IMR-90 (cell line): ENCODE measurements around the gene GNG12. TPM values are rescaled to one million over a fixed set of nuclear protein-coding genes. Genes with fewer than 3 reads are reported as not detected.

ENCODE experiments used
- ATAC-seq: fragments of 200-7000 bp; cut with Tn5 transposase; 2 replicates; pipeline ENCODE4 v1.9.1; 2020; ENCODE audit warnings: low read depth, mild to moderate bottlenecking, moderate library complexity
- BruUV-seq: library from RNA; stranded (reverse); fragments of 400-500 nt; replicated peaks from 2 replicates; lab custom pipeline; 2021; lab: Mats Ljungman, UMichigan
- CTCF ChIA-PET: fragments of 300-600 bp; formaldehyde crosslinking; extraction: SDS; loops from one replicate; lab custom pipeline; 2021; ENCODE audit warnings: antibody characterized with exemption; lab: Yijun Ruan, JAX
- POLR2A ChIA-PET: fragments of 300-600 bp; sonication (Branson Sonifier 250); formaldehyde crosslinking; loops from one replicate; lab custom pipeline; 2022; ENCODE audit warnings: antibody characterized with exemption; ENCODE audit not compliant: unreplicated experiment; lab: Charles Lee
- DNase-seq: peaks from one replicate; pipeline ENCODE4 v3.0.0; 2013
- H2AFZ ChIP-seq: replicated peaks from 2 replicates; pipeline ENCODE3; 2013; ENCODE audit warnings: low read length, mild to moderate bottlenecking; ENCODE audit not compliant: poor library complexity
- H2AK5ac ChIP-seq: 2 replicates; pipeline ENCODE4 v1.6.1; 2013; ENCODE audit warnings: low read depth, low read length, inconsistent platforms
- H2AK9ac ChIP-seq: replicated peaks from 2 replicates; pipeline ENCODE3; 2013; ENCODE audit warnings: mild to moderate bottlenecking, low read depth, low read length, moderate library complexity; ENCODE audit not compliant: poor library complexity
- H2BK120ac ChIP-seq: 2 replicates; pipeline ENCODE4 v1.6.1; 2013; ENCODE audit warnings: low read depth, low read length, inconsistent platforms
- H2BK15ac ChIP-seq: 3 replicates; pipeline ENCODE4 v1.6.1; 2013; ENCODE audit warnings: low read depth, low read length, inconsistent platforms
- H2BK20ac ChIP-seq: 2 replicates; pipeline ENCODE4 v1.6.1; 2013; ENCODE audit warnings: low read depth, mild to moderate bottlenecking, inconsistent platforms, low read length, moderate library complexity
- H2BK5ac ChIP-seq: 2 replicates; pipeline ENCODE4 v1.6.1; 2013; ENCODE audit warnings: mild to moderate bottlenecking, low read depth, low read length, inconsistent platforms; ENCODE audit not compliant: poor library complexity, severe bottlenecking
- H3K14ac ChIP-seq: replicated peaks from 2 replicates; pipeline ENCODE4 v1.6.1; 2013; ENCODE audit warnings: low read depth, low read length, inconsistent platforms
- H3K18ac ChIP-seq: 2 replicates; pipeline ENCODE4 v1.6.1; 2013; ENCODE audit warnings: low read depth, low read length, control low read depth
- H3K23ac ChIP-seq: 2 replicates; pipeline ENCODE4 v1.6.1; 2013; ENCODE audit warnings: low read depth, low read length, inconsistent platforms
- H3K27ac ChIP-seq: 2 replicates; pipeline ENCODE4 v1.5.1; 2013; ENCODE audit warnings: mild to moderate bottlenecking, control low read depth, low read length; ENCODE audit not compliant: insufficient read depth
- H3K27me3 ChIP-seq: 2 replicates; pipeline ENCODE4 v1.6.1; 2013; ENCODE audit warnings: low read length; ENCODE audit not compliant: control insufficient read depth, insufficient read depth
- H3K36me3 ChIP-seq: 2 replicates; pipeline ENCODE4 v1.6.1; 2013; ENCODE audit warnings: low read length, mixed read lengths; ENCODE audit not compliant: control insufficient read depth, insufficient read depth
- H3K4ac ChIP-seq: 2 replicates; pipeline ENCODE4 v1.6.1; 2013; ENCODE audit warnings: low read depth, low read length, inconsistent platforms
- H3K4me1 ChIP-seq: 2 replicates; pipeline ENCODE4 v1.6.1; 2013; ENCODE audit warnings: low read length, mixed read lengths; ENCODE audit not compliant: control insufficient read depth, insufficient read depth
- H3K4me2 ChIP-seq: 2 replicates; pipeline ENCODE4 v1.6.1; 2013; ENCODE audit warnings: low read depth, mild to moderate bottlenecking, control low read depth, low read length, moderate library complexity
- H3K4me3 ChIP-seq: 2 replicates; pipeline ENCODE4 v1.5.1; 2013; ENCODE audit warnings: low read depth, mild to moderate bottlenecking, control low read depth, low read length, moderate library complexity; ENCODE audit not compliant: insufficient read depth
- H3K56ac ChIP-seq: 2 replicates; pipeline ENCODE4 v1.6.1; 2013; ENCODE audit warnings: low read length, inconsistent platforms; ENCODE audit not compliant: insufficient read depth; ENCODE audit errors: extremely low read depth
- H3K79me1 ChIP-seq, 2 experiments: 2 replicates each; pipeline ENCODE4 v1.6.1; 2013; ENCODE audit warnings: low read length in 2 of 2, inconsistent platforms in 1 of 2, low read depth in 1 of 2
- H3K9ac ChIP-seq: 2 replicates; pipeline ENCODE4 v1.6.1; 2013; ENCODE audit warnings: low read depth, low read length, control low read depth
- H3K9me1 ChIP-seq: 2 replicates; pipeline ENCODE4 v1.6.1; 2013; ENCODE audit warnings: low read length, inconsistent platforms; ENCODE audit not compliant: insufficient read depth
- H3K9me3 ChIP-seq: 2 replicates; pipeline ENCODE4 v1.6.1; 2013; ENCODE audit warnings: low read length; ENCODE audit not compliant: control insufficient read depth, insufficient read depth
- H4K20me1 ChIP-seq: 2 replicates; pipeline ENCODE4 v1.6.1; 2013; ENCODE audit warnings: low read length, inconsistent platforms; ENCODE audit not compliant: insufficient read depth
- H4K5ac ChIP-seq: 2 replicates; pipeline ENCODE4 v1.6.1; 2013; ENCODE audit warnings: mild to moderate bottlenecking, low read depth, low read length, control low read depth
- H4K8ac ChIP-seq, 2 experiments: 2 replicates each; pipeline ENCODE4 v1.6.1; 2013; ENCODE audit warnings: low read depth in 2 of 2, low read length in 2 of 2, control low read depth in 1 of 2, inconsistent platforms in 1 of 2
- H4K91ac ChIP-seq: 2 replicates; pipeline ENCODE4 v1.6.1; 2013; ENCODE audit warnings: low read depth, low read length, inconsistent platforms; ENCODE audit not compliant: insufficient read depth
- BHLHE40 ChIP-seq: fragments of 150-350 bp; IDR thresholded peaks from 2 replicates; pipeline ENCODE4 v1.6.1; 2016; ENCODE audit warnings: mild to moderate bottlenecking, low read depth, low read length
- CEBPB ChIP-seq: IDR thresholded peaks from 2 replicates; pipeline ENCODE4 v1.6.1; 2012; ENCODE audit warnings: low read depth, low read length, improper control_type of control experiment
- CHD1 ChIP-seq: IDR thresholded peaks from 2 replicates; pipeline ENCODE4 v1.6.1; 2012; ENCODE audit warnings: low read depth, low read length, improper control_type of control experiment
- FOS ChIP-seq: fragments of 150-350 bp; IDR thresholded peaks from 2 replicates; pipeline ENCODE4 v1.6.1; 2016; ENCODE audit warnings: low read depth, low read length
- MAFK ChIP-seq: IDR thresholded peaks from 2 replicates; pipeline ENCODE4 v1.6.1; 2012; ENCODE audit warnings: low read depth, low read length, improper control_type of control experiment
- MXI1 ChIP-seq: IDR thresholded peaks from 2 replicates; pipeline ENCODE4 v1.6.1; 2012; ENCODE audit warnings: low read depth, mild to moderate bottlenecking, low read length, moderate library complexity, borderline replicate concordance
- NFE2L2 ChIP-seq: fragments of 150-350 bp; IDR thresholded peaks from 2 replicates; pipeline ENCODE4 v1.6.1; 2016; ENCODE audit warnings: low read depth, mild to moderate bottlenecking, low read length
- RAD21 ChIP-seq: IDR thresholded peaks from 2 replicates; pipeline ENCODE4 v1.6.1; 2012; ENCODE audit warnings: low read length, improper control_type of control experiment
- RCOR1 ChIP-seq: IDR thresholded peaks from 2 replicates; pipeline ENCODE4 v1.6.1; 2012; ENCODE audit warnings: mild to moderate bottlenecking, low read length, improper control_type of control experiment; ENCODE audit not compliant: insufficient replicate concordance
- RFX5 ChIP-seq: IDR thresholded peaks from 2 replicates; pipeline ENCODE4 v1.8.0; 2012; ENCODE audit warnings: low read depth, mild to moderate bottlenecking, low read length, moderate library complexity
- WGBS, 2 experiments: methylation state at CpG; one replicate each; pipeline versions ENCODE4 v1.1.5 to v1.1.7; 2013; ENCODE audit warnings: missing lambda C conversion rate in 2 of 2; ENCODE audit not compliant: insufficient read length in 1 of 2; ENCODE audit errors: extremely low coverage in 2 of 2; 5-methylcytosine and 5-hydroxymethylcytosine counted together
- dilution Hi-C: fragments of 300-500 bp; cut with HindIII; formaldehyde crosslinking; loops from one replicate; pipeline ENCODE4 v1.14.3; 2018; ENCODE audit warnings: low sequenced_read_pairs; ENCODE audit not compliant: unreplicated experiment
- in situ Hi-C: fragments of 300-500 bp; cut with MboI; formaldehyde crosslinking; loops from 3 replicates; pipeline ENCODE4 v1.14.3; 2019; ENCODE audit warnings: low sequenced_read_pairs, inconsistent platforms, mixed read lengths
- intact Hi-C: fragments of 100-400 bp; cut with micrococcal nuclease; formaldehyde crosslinking; loops from 2 replicates; pipeline ENCODE4 v1.10.0; 2022
- polyA plus RNA-seq, 3 experiments: library from polyadenylated mRNA; depleted of rRNA; stranded (reverse); fragments of >200 nt; gene quantifications; 2 replicates each; pipeline ENCODE4 v1.2.3, GENCODE V29; 2012; ENCODE audit warnings: low replicate concordance in 1 of 3
- total RNA-seq: library from RNA; depleted of rRNA; stranded (reverse); fragments of >200 nt; gene quantifications from 2 replicates; pipeline ENCODE4 v1.2.3, GENCODE V29; 2012
- TF ChIP-seq, protein P1 (sequence below): conservative IDR thresholded peaks from 2 replicates; pipeline ENCODE4 v1.5.1; 2012; ENCODE audit warnings: mild to moderate bottlenecking, low read depth, low read length, improper control_type of control experiment
- TF ChIP-seq, protein P2 (sequence below): fragments of 150-350 bp; IDR thresholded peaks from 2 replicates; pipeline ENCODE4 v1.6.1; 2016; ENCODE audit warnings: low read depth, mild to moderate bottlenecking, low read length, moderate library complexity, borderline replicate concordance

The GNG12 gene
- total and polyA plus RNA-seq, 2 of the 4 experiments (the other 2 are of a cell fraction) = 92.3 to 132 TPM

DNA sequence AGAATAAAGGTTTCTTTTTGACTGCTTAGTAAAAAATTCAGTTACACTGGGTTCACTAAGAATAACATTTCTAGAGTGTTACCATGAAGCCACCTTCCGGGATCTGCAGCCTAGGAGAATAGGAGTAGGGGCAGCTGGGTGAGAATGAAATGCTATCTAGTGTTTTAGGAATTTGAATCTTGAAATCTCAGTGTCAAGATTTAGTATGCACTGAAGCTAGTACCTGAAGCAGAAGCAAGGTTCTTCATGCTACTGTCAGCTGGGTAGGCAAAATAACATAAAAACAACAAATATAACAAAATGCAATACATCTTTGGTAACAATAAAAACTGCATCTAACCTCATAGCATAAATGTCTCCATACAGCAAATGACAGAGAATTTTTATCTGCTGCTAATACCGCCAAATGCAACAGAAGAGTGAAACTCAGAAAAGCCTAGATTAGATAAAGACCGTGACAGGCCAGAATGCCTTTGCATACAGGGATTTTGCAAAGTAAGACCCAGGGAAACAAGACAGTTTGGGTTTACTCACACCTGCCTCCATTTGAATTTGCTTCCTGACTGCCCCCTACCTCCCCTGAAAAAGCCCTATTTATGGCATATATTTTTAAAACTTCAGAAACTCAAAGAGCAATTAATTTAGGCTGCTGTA is 90.1 kb downstream of the GNG12 start:
- no peak overlapping the region for H3K18ac ChIP-seq
- in situ Hi-C loops = no loop called here
- H3K27me3 ChIP-seq = no peaks in the 10 kb centered on the region
- DNase-seq (no peak), ATAC-seq (no peak)
- H3K4me3 ChIP-seq = no peak overlapping the region
- no peaks in the 10 kb centered on the region for H3K9me3 ChIP-seq
- no peak overlapping the region for H2AK9ac ChIP-seq
- intact Hi-C loops = no loop called here
- H3K14ac ChIP-seq = no peak overlapping the region
- H3K9ac ChIP-seq = no peak overlapping the region
- H2AK5ac ChIP-seq = no peak overlapping the region
- no peak overlapping the region for H2AFZ ChIP-seq
- H3K4ac ChIP-seq = no peak overlapping the region
- H3K36me3 ChIP-seq = peaks cover 1% of the 10 kb centered on the region; the same call in 1 of the 2 replicates
- H3K9me1 ChIP-seq = peaks cover 29% of the 10 kb centered on the region
- no peak overlapping the region for H3K56ac ChIP-seq
- no peak overlapping the region for H2BK5ac ChIP-seq
- H2BK15ac ChIP-seq = no peak overlapping the region
- WGBS, 2 experiments = 71% methylated on average over 2 of the region's 3 CpGs; no CpG with 5 or more reads in 1 of the 2 experiments
- POLR2A ChIA-PET = no interaction called here
- H4K8ac ChIP-seq = no peak overlapping the region
- H2BK120ac ChIP-seq = no peak overlapping the region
- BruUV-seq = no TSS peak
- no peak overlapping the region for H3K23ac ChIP-seq
- no peak overlapping the region for H4K5ac ChIP-seq
- dilution Hi-C loops = no loop called here
- no peak overlapping the region for H3K27ac ChIP-seq
- H4K91ac ChIP-seq = no peak overlapping the region
- CTCF ChIA-PET = interaction anchor here (1.2 to 1.4 kb wide), 2 partner anchors 12 to 208 kb away, joined by 3 read pairs; no protein-coding TSS in a partner anchor
- no peak overlapping the region for H3K4me2 ChIP-seq
- H3K4me1 ChIP-seq = peaks cover 11% of the 10 kb centered on the region
- H2BK20ac ChIP-seq = no peak overlapping the region
- peaks cover 51 to 76% of the 10 kb centered on the region in 2 experiments for H3K79me1 ChIP-seq
- TF ChIP-seq RFX5 (no peak), MAFK (no peak), BHLHE40 (no peak), FOS (no peak), MXI1 (no peak), CHD1 (no peak), NFE2L2 (no peak), RCOR1 (no peak), RAD21 (no peak), CEBPB (no peak)
- TF ChIP-seq, protein P1, sequence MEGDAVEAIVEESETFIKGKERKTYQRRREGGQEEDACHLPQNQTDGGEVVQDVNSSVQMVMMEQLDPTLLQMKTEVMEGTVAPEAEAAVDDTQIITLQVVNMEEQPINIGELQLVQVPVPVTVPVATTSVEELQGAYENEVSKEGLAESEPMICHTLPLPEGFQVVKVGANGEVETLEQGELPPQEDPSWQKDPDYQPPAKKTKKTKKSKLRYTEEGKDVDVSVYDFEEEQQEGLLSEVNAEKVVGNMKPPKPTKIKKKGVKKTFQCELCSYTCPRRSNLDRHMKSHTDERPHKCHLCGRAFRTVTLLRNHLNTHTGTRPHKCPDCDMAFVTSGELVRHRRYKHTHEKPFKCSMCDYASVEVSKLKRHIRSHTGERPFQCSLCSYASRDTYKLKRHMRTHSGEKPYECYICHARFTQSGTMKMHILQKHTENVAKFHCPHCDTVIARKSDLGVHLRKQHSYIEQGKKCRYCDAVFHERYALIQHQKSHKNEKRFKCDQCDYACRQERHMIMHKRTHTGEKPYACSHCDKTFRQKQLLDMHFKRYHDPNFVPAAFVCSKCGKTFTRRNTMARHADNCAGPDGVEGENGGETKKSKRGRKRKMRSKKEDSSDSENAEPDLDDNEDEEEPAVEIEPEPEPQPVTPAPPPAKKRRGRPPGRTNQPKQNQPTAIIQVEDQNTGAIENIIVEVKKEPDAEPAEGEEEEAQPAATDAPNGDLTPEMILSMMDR = no peak
- TF ChIP-seq, protein P2, sequence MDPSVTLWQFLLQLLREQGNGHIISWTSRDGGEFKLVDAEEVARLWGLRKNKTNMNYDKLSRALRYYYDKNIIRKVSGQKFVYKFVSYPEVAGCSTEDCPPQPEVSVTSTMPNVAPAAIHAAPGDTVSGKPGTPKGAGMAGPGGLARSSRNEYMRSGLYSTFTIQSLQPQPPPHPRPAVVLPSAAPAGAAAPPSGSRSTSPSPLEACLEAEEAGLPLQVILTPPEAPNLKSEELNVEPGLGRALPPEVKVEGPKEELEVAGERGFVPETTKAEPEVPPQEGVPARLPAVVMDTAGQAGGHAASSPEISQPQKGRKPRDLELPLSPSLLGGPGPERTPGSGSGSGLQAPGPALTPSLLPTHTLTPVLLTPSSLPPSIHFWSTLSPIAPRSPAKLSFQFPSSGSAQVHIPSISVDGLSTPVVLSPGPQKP = no peak
- H4K20me1 ChIP-seq = no peaks in the 10 kb centered on the region
